ENCODE measurements around the gene SPAG8. TPM values are rescaled to one million over a fixed set of nuclear protein-coding genes. Genes with fewer than 3 reads are reported as not detected.
A peak's percentile ranks its signal among the peaks of the same experiment; 100 is the strongest.

SPAG8 gene
- total and polyA plus RNA-seq, 10 of the 15 experiments (the other 5 are each of a cell fraction or from before 2014, with no cell fraction given): 0.40 to 1.1 (median 0.72) TPM

GRCh38 chr9:35844628-35845270, 32.7 kb upstream of the SPAG8 start:
- peak; percentile 48 for ATAC-seq
- DNase-seq (ENCODE audit: low read depth, low spot score): peak; percentile 64
- Histone ChIP-seq H3K79me2 (ENCODE audit: control insufficient read depth, insufficient read depth, low read length) (no peaks in the 10 kb centered on the region), H2AFZ (ENCODE audit: control insufficient read depth, low read depth, low read length) (no peak overlapping the region), H3K4me3 (no peak overlapping the region), H3K4me2 (ENCODE audit: control insufficient read depth, insufficient read depth) (peak overlapping the region; percentile 57), H3K36me3 (ENCODE audit: control insufficient read depth in 2 of 2, insufficient read depth in 2 of 2, low read length in 1 of 2) (no peaks in the 10 kb centered on the region), H3K9me3 (replicated peaks; ENCODE audit: control insufficient read depth, insufficient read depth, low read length) (no peaks in the 10 kb centered on the region), H3K9ac (ENCODE audit: control insufficient read depth, insufficient read depth, low read length) (no peak overlapping the region), H3K27ac (ENCODE audit: control insufficient read depth, insufficient read depth) (peak overlapping the region; percentile 77), H3K27me3 (replicated peaks in 1 of 2; ENCODE audit: control insufficient read depth in 2 of 2, insufficient read depth in 2 of 2, low read length in 1 of 2) (no peaks in the 10 kb centered on the region), H4K20me1 (ENCODE audit: control insufficient read depth, insufficient read depth) (no peaks in the 10 kb centered on the region), H3K4me1 (ENCODE audit: control insufficient read depth, insufficient read depth, low read length) (peaks cover 81% of the 10 kb centered on the region)
- in situ Hi-C loops (cut with MboI) (no loop called here), intact Hi-C loops (cut with micrococcal nuclease; ENCODE audit: unreplicated experiment) (no loop called here)
- FAIRE-seq: no peak
- ChIA-PET RAD21 (ENCODE audit: unreplicated experiment) (interaction anchor here (1.0 to 4.7 kb wide), 6 partner anchors 11 to 240 kb away, joined by 3 to 41 read pairs (median 5); partner anchors contain the start of genes HINT2, SPAG8 and TMEM8B), SMC1A (ENCODE audit: uncharacterized antibody, unreplicated experiment) (interaction anchor here (1.2 to 7.9 kb wide), 5 partner anchors 11 to 37 kb away, joined by 3 to 118 read pairs (median 13); no protein-coding TSS in a partner anchor), CTCF (interaction anchor here (0.8 to 5.4 kb wide), 11 partner anchors 8 to 346 kb away, joined by 3 to 49 read pairs (median 4); partner anchors contain the start of genes CLTA and HINT2), POLR2A (interaction anchor here (0.6 to 8.0 kb wide), 2 partner anchors 11 to 186 kb away, joined by 3 to 80 read pairs; no protein-coding TSS in a partner anchor)
- 64% methylated on average over 7 of the region's 7 CpGs for WGBS (ENCODE audit: insufficient coverage, insufficient replicate concordance, low lambda C conversion rate, missing lambda C conversion rate)
- BruUV-seq (replicated peaks): no TSS peak
- TF ChIP-seq PBX3 (IDR thresholded peaks at IDR 0.05; ENCODE audit: insufficient replicate concordance, low read depth, low read length) (no peak), CREM (IDR thresholded peaks at IDR 0.05; ENCODE audit: low read depth) (peak; percentile 50; the same call in 1 of the 2 replicates), MXI1 (IDR thresholded peaks at IDR 0.05; ENCODE audit: low read depth, low read length) (no peak), E4F1 (IDR thresholded peaks at IDR 0.05; ENCODE audit: borderline replicate concordance, partially characterized antibody) (no peak), SUZ12 (IDR thresholded peaks at IDR 0.05; ENCODE audit: unreplicated experiment) (no peak), EZH2 (IDR thresholded peaks at IDR 0.05; ENCODE audit: borderline replicate concordance, control insufficient read depth, low read depth, low read length) (no peak), EP300 (IDR thresholded peaks at IDR 0.05; ENCODE audit: borderline replicate concordance in 1 of 2, control insufficient read depth in 1 of 2, low read depth in 2 of 2, low read length in 2 of 2) (0 out of 4 replicates have a peak, but pooled peaks of 1 of the 2 experiments have one; percentile 18), POLR2AphosphoS5 (IDR thresholded peaks at IDR 0.05; ENCODE audit: low read length) (no peak), ZBTB11 (CRISPR knock-in tag; IDR thresholded peaks at IDR 0.05) (no peak), IRF4 (IDR thresholded peaks at IDR 0.05; ENCODE audit: low read depth, low read length) (no peak), ZNF384 (IDR thresholded peaks at IDR 0.05; ENCODE audit: borderline replicate concordance, low read depth, low read length) (no peak), HCFC1 (IDR thresholded peaks at IDR 0.05; ENCODE audit: low read length) (no peak), MTA2 (IDR thresholded peaks at IDR 0.05; ENCODE audit: low read depth) (0 out of 2 replicates have a peak, but pooled peaks have one; percentile 8)
- TF ChIP-seq, protein P1, sequence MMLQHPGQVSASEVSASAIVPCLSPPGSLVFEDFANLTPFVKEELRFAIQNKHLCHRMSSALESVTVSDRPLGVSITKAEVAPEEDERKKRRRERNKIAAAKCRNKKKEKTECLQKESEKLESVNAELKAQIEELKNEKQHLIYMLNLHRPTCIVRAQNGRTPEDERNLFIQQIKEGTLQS (IDR thresholded peaks at IDR 0.05; ENCODE audit: borderline replicate concordance, extremely low read depth, low read depth, low read length): no peak

Data from GM12878 (cell line).